Kasumi-1 (cell line): Measurements from ENCODE around the gene TBRG4.

Experiments used
- DNase-seq, 2 experiments: peaks; one replicate each; lab custom pipeline; 2025; lab: John Stamatoyannopoulos, UW

Gene TBRG4

DNA sequence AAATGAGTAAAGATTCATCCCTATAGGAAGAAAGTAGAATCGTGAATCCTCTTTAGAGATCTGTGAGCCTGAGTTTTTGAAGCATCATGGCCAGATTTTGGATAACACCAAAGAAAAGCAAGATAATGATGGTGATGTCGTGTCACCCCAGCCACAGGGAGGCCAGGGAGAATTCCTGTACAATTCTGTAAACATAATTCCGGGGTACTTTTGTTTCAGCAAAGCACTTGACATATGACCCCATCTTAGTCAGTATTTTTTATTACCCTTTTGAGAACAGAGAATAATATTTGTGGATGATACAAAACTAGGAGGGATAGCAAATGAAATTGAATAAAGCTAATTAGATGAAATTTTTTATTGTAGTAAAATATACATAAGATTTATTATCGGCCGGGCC lies 56.5 kb downstream of the TBRG4 start:
- DNase-seq = no peak

DNA sequence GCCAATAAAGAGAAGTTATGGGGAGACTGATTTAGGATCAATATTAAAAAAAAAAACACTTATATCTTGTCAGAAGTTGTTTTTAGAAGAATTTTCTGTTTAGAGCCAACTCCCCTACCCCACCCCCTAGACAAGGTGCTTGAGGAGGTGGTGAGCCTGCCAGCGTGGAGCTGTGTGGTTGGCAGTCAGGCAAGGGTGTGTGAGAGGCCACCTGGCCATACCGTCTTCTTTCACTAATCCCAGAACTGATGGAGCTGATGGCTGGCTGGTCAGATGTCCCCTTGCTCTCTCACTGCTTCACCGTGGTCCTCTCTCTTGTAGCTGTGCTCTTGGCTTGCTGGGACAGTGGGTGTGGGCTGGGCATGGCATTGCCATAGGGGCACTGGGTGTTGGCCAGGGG lies 57.1 kb downstream of the TBRG4 start:
- DNase-seq = no peak

DNA sequence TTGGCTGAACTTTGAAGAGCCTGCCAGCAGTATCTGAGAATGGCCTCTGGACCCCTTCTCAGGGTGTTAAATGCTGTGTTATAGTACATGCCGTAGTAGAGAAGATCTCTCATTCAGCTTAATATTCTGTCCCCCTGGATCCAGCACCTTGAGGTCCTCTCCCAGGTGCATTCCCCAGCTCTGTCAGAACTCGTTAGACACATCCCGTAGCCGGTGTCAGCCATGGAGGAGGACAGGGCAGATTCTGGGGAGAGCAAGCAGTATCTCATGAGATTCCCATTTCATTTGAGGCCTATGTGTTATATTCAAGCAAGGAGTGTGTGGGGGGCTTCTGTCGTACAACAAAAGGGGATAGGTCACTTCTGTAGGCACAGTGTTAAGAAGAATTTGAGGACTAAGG lies 57.6 kb downstream of the TBRG4 start:
- no peak for DNase-seq

DNA sequence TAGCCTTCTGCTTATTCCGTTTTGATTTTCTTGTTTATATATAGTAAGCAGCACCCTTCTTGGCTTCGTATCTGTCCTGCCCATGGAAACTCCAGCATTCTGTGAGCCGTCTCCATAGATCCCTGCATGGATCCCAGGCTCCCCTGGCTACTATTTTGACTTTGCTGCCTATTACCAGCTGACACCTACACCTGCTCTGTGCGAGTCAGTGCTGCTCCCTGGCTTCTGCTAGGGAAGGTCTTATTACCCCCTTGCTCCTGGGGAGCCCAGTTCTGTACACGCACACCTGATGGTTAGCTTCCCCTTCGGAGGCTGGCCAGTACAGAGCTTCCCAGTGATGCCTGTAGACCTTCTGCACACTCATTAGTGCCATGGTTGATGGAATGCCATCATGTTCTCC lies 58.1 kb downstream of the TBRG4 start:
- DNase-seq = no peak

DNA sequence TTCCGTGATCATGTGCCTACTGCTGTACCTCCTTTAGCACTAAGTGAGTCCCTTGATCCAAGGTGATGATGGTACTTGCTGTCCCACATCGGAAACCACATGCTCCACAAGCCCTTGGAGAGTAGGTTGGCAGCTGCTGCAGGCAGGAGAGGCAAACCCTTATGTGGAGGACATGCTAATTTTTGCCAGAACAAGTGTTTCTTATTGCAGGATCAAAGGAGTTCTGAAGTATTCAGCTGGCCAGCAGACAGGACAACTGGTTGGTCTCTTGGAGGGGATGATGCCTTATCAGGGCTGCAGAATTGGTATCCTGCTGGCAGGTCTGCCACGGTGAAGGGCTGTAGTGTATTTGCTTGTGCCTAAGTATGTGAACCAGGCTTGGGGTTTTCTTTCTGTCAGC lies 59.5 kb downstream of the TBRG4 start:
- no peak for DNase-seq

DNA sequence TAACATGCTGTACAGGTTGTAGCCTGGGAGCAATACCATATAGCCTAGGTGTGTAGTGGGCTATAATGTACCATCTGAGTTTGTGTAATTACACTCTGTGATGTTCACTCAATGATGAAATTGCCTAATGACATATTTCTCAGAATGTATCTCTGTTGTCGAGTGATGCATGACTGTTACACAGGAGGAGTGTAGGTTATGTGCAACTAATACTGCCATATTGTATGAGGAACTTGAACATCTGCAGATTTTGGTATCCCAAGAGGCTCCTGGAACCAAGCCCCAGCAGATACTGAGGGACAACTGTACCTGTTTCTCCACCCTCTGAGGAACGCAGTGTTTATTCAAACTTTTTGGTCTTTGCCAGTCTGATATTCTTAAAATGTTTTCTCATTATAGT lies 61.3 kb downstream of the TBRG4 start:
- DNase-seq = no peak
